HG03108 (cell line): Measurements from ENCODE around the gene XCL2.
"Not testable (repeated sequence)": the region's sequence is repeated elsewhere in the genome, so short reads cannot be mapped to it uniquely, and the experiment has no call there.

Source experiments
- ATAC-seq: cut with Tn5 transposase; IDR thresholded peaks from one replicate; pipeline ENCODE4 v1.9.1; 2021; ENCODE audit warnings: moderate library complexity; ENCODE audit not compliant: unreplicated experiment

Gene XCL2

DNA sequence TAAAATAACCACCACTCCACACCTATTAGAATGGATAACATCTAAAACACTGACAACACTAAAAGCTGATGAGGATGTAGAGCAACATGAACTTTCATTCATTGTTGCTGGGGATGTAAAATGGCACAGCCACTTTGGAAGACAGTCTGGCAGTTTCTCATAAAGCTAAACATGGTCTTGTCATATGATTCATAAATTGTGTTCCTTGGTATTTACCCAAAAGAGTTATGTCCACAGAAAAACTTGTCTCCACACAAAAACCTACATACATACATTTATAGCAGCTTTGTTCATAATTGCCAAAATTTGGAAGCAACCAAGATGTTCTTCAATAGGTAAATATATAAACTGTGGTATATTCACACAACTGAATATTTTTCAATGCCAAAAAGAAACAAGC lies 16.6 kb upstream of the XCL2 start:
- ATAC-seq, result no peak

DNA sequence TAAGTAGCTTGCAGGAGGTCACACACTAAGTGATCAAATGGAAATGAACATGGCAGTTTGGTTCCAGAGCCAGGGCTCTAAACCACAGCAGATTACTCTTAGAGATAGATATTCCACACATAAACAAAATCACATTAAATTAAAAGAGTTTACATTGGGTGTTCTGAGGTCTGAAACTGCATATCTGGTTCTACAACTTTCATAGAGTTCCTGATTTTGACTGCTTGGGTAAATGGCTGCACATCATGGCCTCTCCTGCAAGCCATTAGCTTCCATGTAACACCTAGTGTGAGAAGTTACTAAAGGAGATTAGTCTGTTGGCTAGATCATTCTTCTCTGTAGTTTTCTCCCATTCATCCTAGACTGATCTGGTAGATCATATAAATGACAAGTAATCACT lies 12.8 kb upstream of the XCL2 start:
- ATAC-seq, result no peak

GRCh38 chr1:168555508-168556046 lies 11.8 kb upstream of the XCL2 start:
- no peak for ATAC-seq

GRCh38 chr1:168554603-168555483 lies 11.0 kb upstream of the XCL2 start:
- ATAC-seq, result no peak

- no peak for ATAC-seq
Observed at GRCh38 chr1:168553680-168554553, 10.1 kb upstream of the XCL2 start.

DNA sequence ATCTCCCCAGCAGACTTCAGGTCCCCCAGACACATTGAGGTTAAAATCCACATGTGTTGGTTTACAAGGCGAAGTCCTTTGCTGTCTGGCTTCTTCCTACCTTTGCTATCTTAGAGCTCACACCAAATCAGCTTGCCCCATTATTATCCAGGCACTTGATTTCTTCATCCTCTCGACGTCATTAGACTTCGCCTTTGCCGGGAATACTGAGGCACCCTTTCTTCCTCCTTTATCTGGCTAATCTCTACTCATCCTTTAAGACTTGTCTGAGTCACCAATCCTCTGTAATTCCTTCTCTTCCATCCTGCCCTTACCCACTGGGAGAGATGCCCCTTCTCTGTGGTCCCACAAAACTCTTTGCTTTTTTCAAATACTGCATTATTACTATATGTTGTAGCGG lies 9.2 kb upstream of the XCL2 start:
- ATAC-seq, result no peak

- no peak for ATAC-seq
Observed at GRCh38 chr1:168551688-168552087, 7.9 kb upstream of the XCL2 start.

DNA sequence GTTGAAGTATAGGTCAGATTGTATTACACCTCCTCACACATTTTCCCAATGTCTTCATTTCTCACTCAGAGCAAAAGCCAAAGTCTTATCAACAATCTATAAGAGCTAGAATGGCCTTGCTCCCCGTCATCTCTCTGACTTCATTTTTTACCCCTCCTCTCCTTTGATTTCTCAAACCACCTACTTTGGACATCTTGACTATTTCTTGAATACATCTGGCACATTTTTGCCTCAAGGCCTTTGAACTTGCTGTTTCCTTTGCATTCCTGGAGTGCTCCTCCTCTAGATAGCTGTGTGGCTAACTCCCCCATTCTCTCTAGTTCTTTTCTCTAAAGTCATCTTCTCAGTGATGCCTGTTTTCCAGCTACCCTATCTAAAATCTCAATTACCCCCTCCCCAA lies 7.2 kb upstream of the XCL2 start:
- no peak for ATAC-seq

DNA sequence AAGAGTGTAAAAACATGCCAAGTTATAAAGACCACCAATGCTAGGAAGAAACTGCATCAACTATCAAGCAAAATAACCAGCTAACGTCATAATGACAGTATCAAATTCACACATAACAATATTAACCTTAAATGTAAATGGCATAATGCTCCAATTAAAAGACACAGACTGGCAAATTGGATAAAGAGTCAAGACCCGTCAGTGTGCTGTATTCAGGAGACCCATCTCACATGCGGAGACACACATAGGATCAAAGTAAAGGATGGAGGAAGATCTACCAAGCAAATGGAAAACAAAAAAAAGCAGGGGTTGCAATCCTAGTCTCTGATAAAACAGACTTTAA lies 2.7 kb upstream of the XCL2 start:
- not testable (repeated sequence) for ATAC-seq

- not testable (repeated sequence) for ATAC-seq
Observed at GRCh38 chr1:168545678-168546552, 2.1 kb upstream of the XCL2 start.

DNA sequence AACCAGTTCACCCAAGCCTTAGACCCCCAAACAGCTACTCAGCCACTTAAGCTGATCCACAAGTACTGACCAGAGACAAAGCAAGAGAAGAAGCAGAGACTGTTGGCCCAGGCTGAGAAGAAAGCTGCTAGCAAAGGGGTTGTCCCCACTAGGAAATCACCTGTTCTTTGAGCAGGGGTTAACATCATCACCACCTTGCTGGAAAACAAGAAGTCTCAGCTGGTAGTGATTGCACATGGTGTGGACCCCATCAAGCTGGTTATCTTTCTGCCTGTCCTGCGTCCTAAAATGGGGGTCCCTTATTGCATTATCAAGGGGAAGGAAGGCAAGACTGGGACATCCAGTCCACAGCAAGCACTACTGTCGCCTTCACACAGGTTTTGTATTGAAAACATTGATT lies 819 bp downstream of the XCL2 start:
- ATAC-seq, result not testable (repeated sequence)

- ATAC-seq, result not testable (repeated sequence)
Observed at GRCh38 chr1:168540798-168541197, 3.0 kb downstream of the XCL2 start.

DNA sequence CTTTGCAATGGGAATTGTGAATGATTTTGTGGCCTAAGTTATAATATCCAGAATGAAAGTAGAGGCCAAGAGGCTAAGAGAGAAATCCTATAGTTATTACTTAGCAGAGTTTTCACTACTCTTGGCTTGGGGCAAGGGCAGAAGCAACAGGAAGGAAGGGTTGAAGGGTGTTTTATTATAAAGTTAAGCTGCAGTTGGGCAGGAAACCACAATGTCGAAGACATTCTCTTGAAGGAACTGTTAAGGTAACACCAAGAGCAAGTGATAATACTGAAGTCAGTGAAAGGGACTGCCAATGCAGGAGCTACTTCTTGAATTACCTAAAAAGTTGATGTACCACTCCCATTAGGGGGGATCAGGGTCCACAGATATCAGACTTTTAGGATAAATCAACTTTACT lies 8.3 kb downstream of the XCL2 start:
- ATAC-seq, result peak; percentile 91

DNA sequence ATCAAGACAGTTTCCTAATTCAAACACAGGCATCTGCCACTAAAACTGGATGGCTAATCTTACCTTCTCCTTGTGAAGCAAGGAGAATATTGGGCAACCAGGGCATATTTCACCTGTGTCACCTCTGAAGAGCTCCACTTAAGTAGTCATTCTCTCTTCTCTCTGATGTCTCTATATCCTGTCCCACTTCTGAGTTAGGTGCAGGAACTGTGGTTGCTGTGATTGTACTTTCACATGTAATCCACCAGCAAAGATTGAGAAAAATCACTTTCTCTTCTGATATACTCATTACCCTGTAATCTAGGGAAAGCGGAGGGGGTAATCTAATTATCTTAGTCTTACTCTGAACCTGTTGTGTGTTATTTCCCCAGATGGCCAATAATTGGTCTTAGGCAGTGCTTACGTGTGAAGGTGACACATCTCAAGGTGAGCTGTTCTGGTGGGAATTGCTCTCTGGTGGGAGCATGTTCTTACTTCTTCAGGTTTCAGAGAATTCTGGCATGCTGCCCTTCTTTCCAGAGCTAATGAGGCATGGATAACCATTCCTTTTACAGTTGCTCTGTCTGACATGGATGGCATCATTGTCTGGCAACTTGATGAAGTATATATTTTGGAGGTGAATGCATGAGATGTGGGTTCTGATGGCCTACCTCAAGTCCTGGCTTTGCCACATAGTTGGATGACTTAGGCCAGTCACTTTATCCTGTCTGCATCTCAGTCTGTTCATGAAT lies 12.0 kb downstream of the XCL2 start:
- no peak for ATAC-seq

DNA sequence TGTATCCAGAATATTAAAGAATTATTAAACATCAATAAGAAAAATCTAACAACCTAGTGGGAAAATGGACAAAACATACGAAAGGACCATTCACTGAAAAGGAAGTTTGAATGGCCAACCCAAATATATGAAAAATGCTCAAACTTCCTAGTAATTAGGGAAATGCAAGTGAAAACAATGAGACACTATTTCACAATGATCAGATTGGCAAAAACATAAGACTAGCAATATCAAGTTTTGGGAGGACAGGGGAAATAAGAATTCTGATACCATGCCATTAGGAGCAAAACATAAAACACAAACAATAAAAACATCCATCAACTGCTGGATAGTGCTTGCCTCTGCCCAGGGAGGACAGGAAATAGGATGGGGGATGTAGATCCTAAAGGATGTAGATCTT lies 14.3 kb downstream of the XCL2 start:
- no peak for ATAC-seq

- ATAC-seq, result no peak
Observed at GRCh38 chr1:168521401-168522000, 22.3 kb downstream of the XCL2 start.

DNA sequence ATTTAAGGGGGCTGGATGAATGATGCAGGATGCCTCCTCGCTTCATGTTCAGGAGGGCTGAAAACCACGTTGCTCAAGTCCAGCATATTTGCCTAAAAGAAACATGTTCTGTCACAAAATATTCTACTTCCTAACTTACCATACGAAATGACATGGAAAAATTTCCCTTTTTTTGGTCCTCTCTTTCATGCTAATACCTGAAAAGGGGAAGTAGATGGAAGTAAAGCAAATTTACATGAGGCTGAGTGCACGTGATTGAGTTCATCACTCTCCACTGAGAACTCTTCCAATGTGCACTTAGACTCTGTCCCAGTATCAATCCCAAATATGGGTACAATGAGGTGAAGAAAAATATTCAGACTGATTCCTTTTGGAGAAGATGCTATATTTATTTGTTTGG lies 23.0 kb downstream of the XCL2 start:
- ATAC-seq, result no peak

DNA sequence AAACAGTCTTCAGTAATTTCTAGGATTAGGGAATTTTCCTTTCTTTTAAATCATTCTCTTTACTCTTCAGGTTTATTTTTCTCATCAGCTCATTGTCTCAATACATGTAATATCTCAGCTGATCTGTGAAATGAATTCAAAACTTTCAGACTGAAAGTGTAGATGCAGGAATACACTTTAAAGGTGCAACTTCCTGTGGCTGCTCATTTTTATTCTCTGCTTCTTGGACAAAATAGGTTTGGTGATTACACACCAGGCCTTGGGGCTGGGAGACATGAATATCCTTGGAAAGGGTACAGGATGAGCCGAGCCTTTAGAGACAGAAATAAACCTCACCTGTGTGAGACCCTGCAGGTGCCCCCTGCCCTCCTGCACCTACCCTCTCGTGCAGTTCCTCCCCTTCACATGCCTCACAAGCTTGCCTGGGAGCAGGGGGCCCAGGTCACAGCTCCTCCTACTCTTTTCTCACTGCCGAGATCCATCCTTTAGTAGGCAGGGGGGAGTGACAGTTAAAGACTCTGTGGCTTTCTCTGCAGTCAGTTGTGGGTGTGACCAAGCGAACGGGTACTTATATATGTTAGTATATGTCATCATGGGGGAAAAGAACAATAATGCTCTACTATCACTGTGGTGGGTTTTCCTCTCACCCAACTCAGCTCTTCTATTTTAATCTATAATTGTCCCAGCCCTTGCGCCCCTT lies 23.6 kb downstream of the XCL2 start:
- no peak for ATAC-seq

DNA sequence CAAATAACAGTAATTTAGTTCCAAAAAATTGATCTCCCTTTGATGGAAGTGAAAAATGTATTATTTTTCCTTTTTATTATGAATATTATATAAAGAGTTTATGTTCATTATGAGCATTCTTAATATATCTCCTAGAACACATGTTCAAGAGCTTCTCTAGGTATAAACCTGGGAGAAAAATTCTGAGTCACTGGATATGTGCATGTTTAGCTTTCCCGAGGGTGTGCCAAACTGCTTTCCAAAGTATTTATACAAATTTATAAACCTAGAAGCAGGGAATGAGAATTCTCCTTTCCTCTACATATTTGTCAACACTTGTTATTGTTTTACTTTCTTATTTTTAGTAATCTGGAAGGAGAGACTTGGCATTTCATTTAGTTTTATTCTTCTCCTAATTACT lies 25.0 kb downstream of the XCL2 start:
- no peak for ATAC-seq
